ENCODE measurements around the gene CNIH2. TPM values are rescaled to one million over a fixed set of nuclear protein-coding genes. Genes with fewer than 3 reads are reported as not detected.

The CNIH2 gene
- total RNA-seq, 2 experiments from 2014 or later, result 0.96 to 2.0 TPM

DNA sequence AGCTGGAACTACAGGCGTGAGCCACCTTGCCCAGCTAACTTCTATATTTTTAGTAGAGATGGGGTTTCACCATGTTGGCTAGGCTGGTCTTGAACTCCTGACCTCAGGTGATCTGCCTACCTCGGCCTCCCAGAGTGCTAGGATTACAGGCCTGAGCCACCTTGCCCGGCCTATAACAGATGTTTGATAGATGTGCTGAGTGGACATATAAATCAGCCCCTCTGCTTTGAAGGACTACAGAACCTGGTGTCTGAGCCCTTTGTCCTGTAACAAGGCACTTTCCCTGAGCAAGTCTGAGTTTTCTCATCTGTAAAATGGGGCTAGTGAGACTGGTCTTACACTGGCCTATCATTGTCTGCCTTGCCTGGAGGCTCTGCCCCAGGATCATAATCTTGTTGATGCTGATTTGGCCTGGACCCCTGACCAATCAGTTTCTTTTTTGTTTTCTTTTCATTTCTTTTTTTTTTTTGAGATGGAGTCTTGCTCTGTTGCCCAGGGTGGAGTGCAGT, 51.2 kb downstream of the CNIH2 start:
- no peak for DNase-seq
- peak overlapping the region; percentile 79 for H3K27ac Mint-ChIP-seq
- peaks cover 42% of the 10 kb centered on the region for H3K4me1 Mint-ChIP-seq (ENCODE audit: low read depth)
- TF ChIP-seq, protein P1, sequence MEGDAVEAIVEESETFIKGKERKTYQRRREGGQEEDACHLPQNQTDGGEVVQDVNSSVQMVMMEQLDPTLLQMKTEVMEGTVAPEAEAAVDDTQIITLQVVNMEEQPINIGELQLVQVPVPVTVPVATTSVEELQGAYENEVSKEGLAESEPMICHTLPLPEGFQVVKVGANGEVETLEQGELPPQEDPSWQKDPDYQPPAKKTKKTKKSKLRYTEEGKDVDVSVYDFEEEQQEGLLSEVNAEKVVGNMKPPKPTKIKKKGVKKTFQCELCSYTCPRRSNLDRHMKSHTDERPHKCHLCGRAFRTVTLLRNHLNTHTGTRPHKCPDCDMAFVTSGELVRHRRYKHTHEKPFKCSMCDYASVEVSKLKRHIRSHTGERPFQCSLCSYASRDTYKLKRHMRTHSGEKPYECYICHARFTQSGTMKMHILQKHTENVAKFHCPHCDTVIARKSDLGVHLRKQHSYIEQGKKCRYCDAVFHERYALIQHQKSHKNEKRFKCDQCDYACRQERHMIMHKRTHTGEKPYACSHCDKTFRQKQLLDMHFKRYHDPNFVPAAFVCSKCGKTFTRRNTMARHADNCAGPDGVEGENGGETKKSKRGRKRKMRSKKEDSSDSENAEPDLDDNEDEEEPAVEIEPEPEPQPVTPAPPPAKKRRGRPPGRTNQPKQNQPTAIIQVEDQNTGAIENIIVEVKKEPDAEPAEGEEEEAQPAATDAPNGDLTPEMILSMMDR (IDR thresholded peaks at IDR 0.05), result no peak
- CTCF ChIA-PET, result interaction anchor here (0.9 to 8.7 kb wide), 6 partner anchors 10 to 59 kb away, joined by 3 to 133 read pairs (median 4); partner anchors contain the start of genes BRMS1 and CD248
- H3K9me3 Mint-ChIP-seq, result no peaks in the 10 kb centered on the region
- ATAC-seq, result no peak
- no peaks in the 10 kb centered on the region for H3K36me3 Mint-ChIP-seq (ENCODE audit: low read depth)
- POLR2A ChIA-PET, result interaction anchor here (0.9 kb wide), 1 partner anchor 11 kb away, joined by 3 read pairs; no protein-coding TSS in a partner anchor
- intact Hi-C loops (cut with micrococcal nuclease), result no loop called here
- H3K27me3 Mint-ChIP-seq, result no peaks in the 10 kb centered on the region
- H3K4me3 Mint-ChIP-seq, result no peak overlapping the region

DNA sequence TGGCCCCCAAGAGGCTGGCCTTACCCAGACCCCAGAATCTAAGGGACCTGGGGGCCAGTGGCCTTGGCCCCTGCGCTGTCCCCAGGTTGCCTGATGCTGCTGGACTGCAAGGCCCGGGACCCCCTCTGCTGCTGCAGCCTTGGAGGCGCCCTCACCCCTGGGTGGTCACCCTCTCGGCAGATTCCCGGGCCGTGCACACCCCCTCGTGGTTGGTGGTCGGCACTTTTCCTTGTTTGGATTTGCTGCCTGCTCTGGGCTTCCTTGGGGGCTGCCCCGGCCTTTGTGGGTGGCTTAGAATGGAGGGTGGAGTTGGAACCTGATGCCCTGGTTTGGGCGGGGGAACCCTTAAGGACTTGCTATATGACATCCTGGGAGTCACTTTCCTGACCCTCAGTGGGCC, 53.0 kb downstream of the CNIH2 start:
- Mint-ChIP-seq H3K27me3 (no peaks in the 10 kb centered on the region), H3K4me1 (ENCODE audit: low read depth) (peaks cover 33% of the 10 kb centered on the region), H3K4me3 (no peak overlapping the region), H3K9me3 (no peaks in the 10 kb centered on the region), H3K27ac (no peak overlapping the region), H3K36me3 (ENCODE audit: low read depth) (no peaks in the 10 kb centered on the region)
- CTCF ChIA-PET, result interaction anchor here (0.9 to 8.7 kb wide), 3 partner anchors 17 to 66 kb away, joined by 3 to 133 read pairs (median 4); partner anchors contain the start of gene CD248
- ATAC-seq (no peak), DNase-seq (no peak)
- POLR2A ChIA-PET, result interaction anchor here (1.3 kb wide), 1 partner anchor 19 kb away, joined by 3 read pairs; no protein-coding TSS in a partner anchor
- TF ChIP-seq, protein P1 (IDR thresholded peaks at IDR 0.05), result no peak
- intact Hi-C loops (cut with micrococcal nuclease), result no loop called here

DNA sequence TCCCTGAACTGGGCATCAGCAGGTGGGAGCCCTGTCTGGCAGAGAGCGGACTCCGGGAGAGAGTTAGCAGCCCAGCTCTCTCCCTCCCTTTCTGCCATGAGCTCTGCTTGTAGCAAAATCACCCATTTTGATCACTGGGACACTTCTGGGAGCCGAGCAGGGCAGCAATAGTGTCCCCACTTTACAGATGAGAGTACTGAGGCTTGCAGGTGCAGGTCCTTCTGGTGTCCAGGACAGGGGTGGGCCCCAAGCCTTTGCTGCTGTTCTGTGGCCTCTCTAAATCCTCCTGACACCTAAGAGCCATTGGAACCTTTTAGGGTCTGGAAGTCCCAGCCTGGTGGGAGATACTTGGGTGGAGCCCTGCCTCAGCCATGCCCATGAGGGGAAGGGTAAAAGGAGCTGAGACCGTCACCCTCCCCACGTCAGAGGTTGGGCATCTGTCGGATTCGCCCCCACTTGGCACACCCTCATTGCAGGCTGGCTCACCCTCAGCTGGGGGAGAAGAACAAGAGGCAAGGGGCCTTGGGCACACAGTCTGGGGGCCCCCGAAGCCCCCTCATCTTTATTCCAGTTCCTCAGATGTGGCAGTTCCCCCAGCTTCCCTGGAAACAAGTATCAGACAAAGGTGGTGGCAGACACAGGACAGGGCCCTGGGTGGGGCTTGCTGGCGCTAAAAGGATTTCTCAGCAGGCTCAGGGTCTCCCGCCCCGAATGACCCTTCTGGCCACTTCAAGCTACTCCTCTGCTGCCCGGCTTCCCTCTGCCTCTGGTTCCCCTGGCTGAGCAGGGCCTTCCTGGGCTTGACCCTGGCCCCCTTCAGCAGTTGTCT, 53.8 kb downstream of the CNIH2 start:
- H3K27ac Mint-ChIP-seq, result no peak overlapping the region
- intact Hi-C loops (cut with micrococcal nuclease), result no loop called here
- no peaks in the 10 kb centered on the region for H3K27me3 Mint-ChIP-seq
- no peak overlapping the region for H3K4me3 Mint-ChIP-seq
- ATAC-seq, result no peak
- TF ChIP-seq, protein P1 (IDR thresholded peaks at IDR 0.05), result no peak
- H3K9me3 Mint-ChIP-seq, result no peaks in the 10 kb centered on the region
- H3K36me3 Mint-ChIP-seq (ENCODE audit: low read depth), result peaks cover 1% of the 10 kb centered on the region
- DNase-seq, result no peak
- ChIA-PET CTCF (interaction anchor here (0.9 to 8.7 kb wide), 3 partner anchors 18 to 54 kb away, joined by 3 to 133 read pairs (median 3); partner anchors contain the start of genes CD248 and YIF1A), POLR2A (interaction anchor here (1.0 to 1.8 kb wide), 4 partner anchors 13 to 20 kb away, joined by 3 to 9 read pairs (median 3); partner anchors contain the start of gene BRMS1)
- peaks cover 34% of the 10 kb centered on the region for H3K4me1 Mint-ChIP-seq (ENCODE audit: low read depth)

DNA sequence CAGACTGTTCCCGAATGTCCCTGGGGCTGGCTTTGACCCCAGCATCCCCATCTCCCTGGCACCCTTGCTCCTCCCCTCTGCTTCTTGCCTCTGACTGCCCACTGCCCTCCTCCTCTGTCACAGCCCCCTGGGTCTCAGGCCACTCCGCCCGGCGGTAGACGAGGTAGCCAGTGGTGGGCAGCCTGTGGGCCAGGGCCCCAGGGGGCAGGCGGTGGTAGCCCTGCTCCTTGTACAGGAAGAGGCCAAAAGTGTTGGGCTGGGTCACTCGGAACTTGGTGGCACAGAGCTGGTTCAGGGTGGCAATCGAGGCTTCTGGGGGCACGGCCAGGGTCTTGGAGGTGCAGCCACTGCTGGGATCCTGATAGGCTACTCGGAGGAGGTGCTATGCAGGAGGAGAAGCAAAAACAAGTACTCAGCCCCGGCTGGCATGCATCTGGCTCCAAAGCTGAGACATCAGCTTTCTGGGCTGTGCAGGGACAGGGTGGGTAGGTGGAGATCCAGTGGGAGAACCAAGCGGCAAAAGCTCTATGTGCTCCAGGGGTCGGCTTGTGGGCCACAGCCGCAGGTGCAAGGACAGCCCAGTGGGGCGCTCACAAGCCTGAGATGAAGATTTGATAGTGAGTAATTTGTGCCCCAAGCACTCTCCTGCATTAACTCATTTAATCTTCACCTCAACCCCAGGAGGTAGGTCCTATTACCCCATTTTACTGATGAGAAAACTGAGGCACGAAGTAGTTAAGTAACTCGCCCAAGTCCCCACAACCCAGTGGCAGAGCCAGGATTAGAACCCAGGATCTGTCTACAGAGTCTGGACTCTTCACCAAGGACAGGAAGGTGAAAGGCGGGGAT, 54.6 kb downstream of the CNIH2 start:
- DNase-seq, result no peak
- CTCF ChIA-PET, result interaction anchor here (1.4 to 8.7 kb wide), 2 partner anchors 19 to 44 kb away, joined by 3 to 133 read pairs; partner anchors contain the start of genes CD248 and YIF1A
- Mint-ChIP-seq H3K27me3 (no peaks in the 10 kb centered on the region), H3K4me1 (ENCODE audit: low read depth) (peaks cover 35% of the 10 kb centered on the region), H3K4me3 (no peak overlapping the region), H3K27ac (no peak overlapping the region), H3K36me3 (ENCODE audit: low read depth) (peaks cover 10% of the 10 kb centered on the region), H3K9me3 (no peaks in the 10 kb centered on the region)
- intact Hi-C loops (cut with micrococcal nuclease), result no loop called here
- no peak for ATAC-seq
- POLR2A ChIA-PET, result interaction anchor here (1.0 to 4.7 kb wide), 4 partner anchors 13 to 17 kb away, joined by 3 to 38 read pairs (median 6); partner anchors contain the start of genes BRMS1 and CD248
- TF ChIP-seq, protein P1 (IDR thresholded peaks at IDR 0.05), result no peak

All from activated CD8-positive, alpha-beta T cell treated with anti-CD3 and anti-CD28 coated beads for 36 hours (primary cell).